Measurements from ENCODE around the gene CD3G. TPM values are rescaled to one million over a fixed set of nuclear protein-coding genes. Genes with fewer than 3 reads are reported as not detected.

CD3G gene
- total RNA-seq, 1 donor from 2014 or later = 1.2 TPM

Other genes with a start within 250 kb of the CD3G start
- gene SCN4B, start 191.5 kb upstream of the CD3G start, total RNA-seq = 2.9 TPM
- 2.7 TPM for gene SCN2B, start 167.7 kb upstream of the CD3G start, total RNA-seq
- 20.8 TPM for gene JAML, start 119.3 kb upstream of the CD3G start, total RNA-seq
- 2.7 TPM for gene MPZL3, start 92.0 kb upstream of the CD3G start, total RNA-seq
- gene MPZL2, start 80.0 kb upstream of the CD3G start, total RNA-seq = 49.6 TPM
- gene CD3E, start 39.6 kb upstream of the CD3G start, total RNA-seq = 2.5 TPM
- gene CD3D, start 1.6 kb upstream of the CD3G start, total RNA-seq = 3.8 TPM
- 40.8 TPM for gene UBE4A, start 15.3 kb downstream of the CD3G start, total RNA-seq
- 117 TPM for gene ATP5MG, start 57.3 kb downstream of the CD3G start, total RNA-seq
- 132 TPM for gene KMT2A, start 92.1 kb downstream of the CD3G start, total RNA-seq
- gene TTC36, start 183.1 kb downstream of the CD3G start, total RNA-seq = 0.71 TPM
- gene TMEM25, start 186.8 kb downstream of the CD3G start, total RNA-seq = 20.9 TPM
- gene IFT46, start 221.6 kb downstream of the CD3G start, total RNA-seq = 22.2 TPM
- 135 TPM for gene ARCN1, start 228.1 kb downstream of the CD3G start, total RNA-seq